22Rv1 (cell line): ENCODE results near the gene VAPB.

Source experiments
- CTCF ChIP-seq: fragments of 450-650 bp; IDR thresholded peaks from 2 replicates; pipeline ENCODE4 v1.5.1; 2017; ENCODE audit warnings: mild to moderate bottlenecking
- ZFX ChIP-seq: fragments of 450-650 bp; IDR thresholded peaks from 2 replicates; pipeline ENCODE4 v1.6.1; 2017; ENCODE audit warnings: antibody characterized with exemption, borderline replicate concordance

GRCh38 chr20:58428364-58428763 lies 39.3 kb downstream of the VAPB start:
- TF ChIP-seq CTCF (no peak), ZFX (no peak)
